GM18502 (cell line): Measurements from ENCODE around the gene ANTKMT.
"Not testable (repeated sequence)": the region's sequence is repeated elsewhere in the genome, so short reads cannot be mapped to it uniquely, and the experiment has no call there.

Experiments
- ATAC-seq: cut with Tn5 transposase; IDR thresholded peaks from one replicate; pipeline ENCODE4 v1.9.1; 2021; ENCODE audit warnings: mild to moderate bottlenecking; ENCODE audit not compliant: unreplicated experiment, poor library complexity

The ANTKMT gene

GRCh38 chr16:680967-681745 is 39.8 kb upstream of the ANTKMT start:
- ATAC-seq: no peak

GRCh38 chr16:681746-682427 is 39.1 kb upstream of the ANTKMT start:
- ATAC-seq: no peak

DNA sequence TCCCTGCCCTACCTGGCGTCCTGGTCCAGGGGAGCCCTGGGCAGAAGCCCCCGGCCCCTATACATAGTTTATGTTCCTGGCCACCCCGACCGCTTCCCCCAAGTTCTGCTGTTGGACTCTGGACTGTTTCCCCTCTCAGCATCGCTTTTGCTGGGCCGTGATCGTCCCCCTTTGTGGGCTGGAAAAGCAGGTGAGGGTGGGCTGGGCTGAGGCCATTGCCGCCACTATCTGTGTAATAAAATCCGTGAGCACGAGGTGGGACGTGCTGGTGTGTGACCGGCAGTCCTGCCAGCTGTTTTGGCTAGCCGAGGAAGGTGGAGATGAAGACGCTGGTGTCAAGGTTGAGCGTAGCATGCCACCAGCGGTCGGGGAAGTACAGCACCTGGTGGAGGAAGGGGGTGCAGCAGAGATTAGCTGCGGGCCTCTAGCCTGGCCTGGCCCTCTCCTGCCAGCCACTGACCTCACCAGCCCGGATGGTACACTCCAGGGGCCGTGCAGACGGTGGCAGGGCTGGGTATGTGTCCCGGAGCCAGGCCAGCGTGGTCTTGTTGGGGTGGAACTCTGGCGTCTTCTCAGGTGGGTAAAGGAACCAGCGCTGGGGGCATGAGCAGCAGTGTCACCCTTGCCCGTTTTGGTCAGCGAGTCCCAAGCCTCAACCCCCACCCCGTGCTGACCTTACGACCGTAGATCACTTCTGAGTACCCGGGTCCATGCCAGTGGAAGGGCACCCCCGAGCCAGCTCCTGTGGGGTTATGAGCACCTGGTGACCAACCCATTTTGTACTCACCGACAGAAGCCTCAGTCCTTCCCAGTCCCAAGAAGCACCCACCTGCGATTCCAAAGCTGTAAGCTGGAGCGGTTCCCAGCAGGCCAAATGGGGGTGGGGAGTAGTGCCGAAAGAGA is 38.2 kb upstream of the ANTKMT start:
- no peak for ATAC-seq

GRCh38 chr16:683396-684070 is 37.4 kb upstream of the ANTKMT start:
- ATAC-seq: no peak

GRCh38 chr16:684071-684794 is 36.7 kb upstream of the ANTKMT start, which contains the start of gene JMJD8:
Gene JMJD8 (minus strand): TSS chr16:684334. CDS start chr16:684319, 15 bp downstream.
- ATAC-seq: peak; percentile 68

GRCh38 chr16:684961-685696 is 35.8 kb upstream of the ANTKMT start:
- ATAC-seq: no peak

DNA sequence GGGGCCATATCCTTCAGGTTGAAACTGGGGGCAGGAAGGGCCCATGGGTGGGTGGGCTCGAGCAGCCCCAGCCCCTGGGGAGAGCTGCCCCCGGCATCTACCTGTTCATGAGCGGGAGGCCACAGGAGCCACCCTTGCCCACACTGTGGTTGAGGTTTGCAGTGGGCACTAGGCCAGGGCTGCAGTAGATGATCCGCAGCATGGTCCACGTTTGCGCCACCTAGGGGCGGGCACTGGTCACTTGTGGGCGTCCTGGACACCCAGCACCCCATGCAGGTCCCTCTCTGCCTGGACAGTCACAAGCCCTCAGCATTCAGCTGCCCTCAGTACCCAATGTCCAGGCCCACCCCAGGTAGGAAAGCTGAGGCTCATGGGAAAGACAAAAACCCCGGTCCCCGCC is 35.0 kb upstream of the ANTKMT start:
- ATAC-seq: no peak

- no peak for ATAC-seq
Measured at GRCh38 chr16:686459-687260, 34.3 kb upstream of the ANTKMT start.

DNA sequence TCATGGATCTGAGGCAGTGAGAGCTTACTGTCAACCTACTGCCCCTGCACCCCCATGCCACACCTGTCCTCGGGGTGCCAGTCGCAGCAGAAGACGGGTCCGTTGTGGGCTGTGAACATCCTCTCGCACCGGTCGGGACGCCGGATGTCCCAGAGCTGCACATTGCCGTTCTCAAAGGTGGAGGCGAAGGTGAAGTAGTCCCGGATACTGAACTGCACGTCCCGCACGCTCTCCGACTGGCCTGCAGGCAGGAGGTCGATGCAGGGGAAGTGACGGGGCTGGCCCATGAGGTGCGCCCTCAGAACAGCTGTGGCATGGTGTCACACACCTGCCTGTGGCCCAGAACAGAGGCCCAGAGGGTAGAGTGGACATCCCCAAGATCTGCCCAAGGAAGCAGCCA is 33.4 kb upstream of the ANTKMT start:
- ATAC-seq: no peak

DNA sequence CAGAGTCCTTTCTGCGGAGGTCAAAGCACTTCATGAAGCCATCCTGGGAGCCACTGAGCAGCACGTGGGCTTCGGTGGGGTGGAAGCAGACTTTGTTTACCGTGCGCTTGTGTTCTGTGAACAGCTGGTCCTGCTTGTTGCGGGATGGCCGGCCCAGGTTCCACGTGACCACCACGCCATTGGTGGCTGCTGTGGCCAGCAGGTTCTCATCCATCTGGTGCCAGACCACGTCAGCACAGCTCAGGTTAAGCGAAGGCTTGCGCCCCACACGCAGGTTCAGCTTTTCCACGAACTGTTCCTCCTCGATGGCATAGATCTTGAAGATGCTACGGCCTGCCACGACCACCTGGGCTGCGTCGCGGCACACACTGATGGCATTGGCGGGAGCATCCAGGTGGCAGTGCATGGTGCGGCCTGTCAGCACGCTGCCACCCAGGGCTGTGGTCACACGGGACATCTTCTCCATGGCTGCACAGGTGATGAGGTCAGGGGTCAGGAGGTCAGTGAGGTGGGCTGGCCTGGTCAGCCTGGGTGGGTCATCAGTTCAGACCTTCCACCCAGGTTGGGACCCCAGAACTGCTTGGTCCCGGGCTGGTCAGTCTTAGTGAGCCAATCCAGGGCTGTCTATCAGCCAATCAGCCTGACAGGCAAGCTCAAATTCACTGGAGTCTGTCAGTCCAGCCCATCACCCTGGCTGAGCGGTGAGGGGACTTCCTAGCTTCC is 31.6 kb upstream of the ANTKMT start:
- ATAC-seq: no peak

GRCh38 chr16:691242-691641 is 29.7 kb upstream of the ANTKMT start:
- not testable (repeated sequence) for ATAC-seq

GRCh38 chr16:692356-693108 is 28.4 kb upstream of the ANTKMT start:
- no peak for ATAC-seq

DNA sequence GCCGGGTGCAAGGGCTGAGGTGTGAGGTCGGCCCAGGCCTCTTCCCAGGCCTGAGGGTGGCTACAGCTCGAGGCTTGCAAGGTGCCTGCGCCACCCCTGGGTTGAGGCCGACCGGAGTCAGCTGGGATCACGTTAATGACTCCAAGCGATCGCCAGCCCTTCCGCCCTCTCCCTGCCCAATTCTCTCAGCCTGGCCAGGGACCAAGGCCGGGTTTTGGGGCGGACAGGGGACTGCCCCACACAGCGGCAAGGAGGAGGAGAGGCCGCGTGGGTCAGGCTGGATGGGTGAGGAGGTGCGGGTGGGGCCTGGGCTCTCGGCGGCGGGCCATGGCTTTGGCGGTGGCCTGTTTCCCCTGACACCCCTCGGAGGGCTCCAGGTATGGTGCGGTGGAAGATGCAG is 27.6 kb upstream of the ANTKMT start:
- no peak for ATAC-seq

DNA sequence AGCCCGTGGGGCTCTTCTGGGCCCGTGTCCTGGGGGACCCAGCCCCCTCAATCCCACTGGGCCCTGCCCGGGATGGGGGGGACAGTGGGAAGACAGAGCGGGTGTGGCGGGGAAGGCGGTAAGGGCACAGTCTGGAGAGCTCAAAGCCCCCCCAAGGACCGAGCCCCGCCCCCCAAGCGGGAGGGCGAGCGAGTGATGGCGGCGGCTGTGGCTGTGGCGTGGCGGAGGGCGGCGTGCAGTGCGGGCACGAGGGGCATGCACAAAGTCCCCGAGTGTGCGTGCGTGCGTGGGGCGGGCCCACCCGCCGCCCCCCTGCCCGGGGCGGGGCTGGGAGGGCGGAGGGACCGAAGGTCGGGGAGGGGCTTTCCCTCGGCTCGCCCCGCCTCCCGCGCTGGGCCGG is 27.2 kb upstream of the ANTKMT start:
- ATAC-seq: no peak

- no peak for ATAC-seq
Measured at GRCh38 chr16:694187-694862, 26.6 kb upstream of the ANTKMT start.

GRCh38 chr16:694863-695354 is 26.0 kb upstream of the ANTKMT start:
- no peak for ATAC-seq
